Daoy (cell line): Measurements from ENCODE around the gene TTC38. TPM values are rescaled to one million over a fixed set of nuclear protein-coding genes. Genes with fewer than 3 reads are reported as not detected.
"Not testable (repeated sequence)": the region's sequence is repeated elsewhere in the genome, so short reads cannot be mapped to it uniquely, and the experiment has no call there.

Source experiments
- DNase-seq: peaks from one replicate; pipeline ENCODE4 v3.0.0-alpha.2; 2015; ENCODE audit warnings: low read depth
- total RNA-seq: library from RNA; depleted of rRNA; stranded (reverse); fragments of >200 nt; shearing (Covaris generic); gene quantifications from 2 replicates; pipeline ENCODE4 v1.2.3, GENCODE V29; 2014

Gene TTC38
- total RNA-seq, 1 experiment from 2014 or later: 30.6 TPM

DNA sequence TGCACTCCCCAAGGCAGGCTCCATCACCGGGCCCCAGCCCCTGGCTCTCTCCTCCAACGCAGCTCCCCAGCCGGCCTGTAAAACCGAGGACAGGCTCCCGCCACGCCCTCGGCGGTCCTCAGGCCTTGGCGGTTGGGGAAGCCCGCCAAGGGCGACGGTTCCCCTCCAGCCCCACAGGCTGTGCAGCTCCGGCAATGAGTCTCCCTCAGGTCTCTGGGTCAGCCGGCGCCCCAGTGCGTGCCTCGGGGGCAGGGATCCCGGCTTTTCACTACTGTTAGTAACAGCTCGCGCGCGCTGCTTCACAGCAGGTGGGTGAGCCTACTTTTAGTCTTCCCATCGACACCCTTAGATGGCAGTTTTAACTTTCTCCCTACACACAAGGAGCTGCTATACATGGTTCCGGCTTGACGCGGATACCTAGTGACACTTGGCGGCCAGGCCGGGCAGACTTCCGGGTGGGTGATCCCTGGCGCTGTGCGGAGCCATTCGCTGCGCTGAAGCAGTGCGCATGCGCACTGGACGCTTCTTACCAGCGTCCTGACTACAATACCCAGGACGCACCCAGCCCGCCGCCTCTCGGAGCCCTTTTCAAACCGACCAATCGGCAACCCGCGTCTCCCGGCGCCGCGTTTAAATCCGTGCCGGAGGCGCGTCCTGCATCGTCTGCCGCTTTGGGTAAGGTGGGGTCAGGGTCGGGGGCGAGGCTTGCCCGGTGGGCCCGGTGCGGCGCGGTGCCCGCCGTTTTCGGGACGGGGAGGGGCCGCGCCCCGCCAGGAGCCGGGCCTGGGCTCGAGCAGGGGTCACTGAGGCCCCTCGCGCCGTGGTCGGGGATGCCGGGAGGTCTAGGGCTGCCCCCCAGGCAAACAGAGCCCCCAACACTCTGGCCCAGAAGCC, 28.7 kb downstream of the TTC38 start, which contains the start of gene GTSE1:
TSS of gene GTSE1 (plus strand) at position 614 of the 894 bp plus-strand sequence. CDS start 531 bp downstream, outside the sequence.
- peak; percentile 99 for DNase-seq

DNA sequence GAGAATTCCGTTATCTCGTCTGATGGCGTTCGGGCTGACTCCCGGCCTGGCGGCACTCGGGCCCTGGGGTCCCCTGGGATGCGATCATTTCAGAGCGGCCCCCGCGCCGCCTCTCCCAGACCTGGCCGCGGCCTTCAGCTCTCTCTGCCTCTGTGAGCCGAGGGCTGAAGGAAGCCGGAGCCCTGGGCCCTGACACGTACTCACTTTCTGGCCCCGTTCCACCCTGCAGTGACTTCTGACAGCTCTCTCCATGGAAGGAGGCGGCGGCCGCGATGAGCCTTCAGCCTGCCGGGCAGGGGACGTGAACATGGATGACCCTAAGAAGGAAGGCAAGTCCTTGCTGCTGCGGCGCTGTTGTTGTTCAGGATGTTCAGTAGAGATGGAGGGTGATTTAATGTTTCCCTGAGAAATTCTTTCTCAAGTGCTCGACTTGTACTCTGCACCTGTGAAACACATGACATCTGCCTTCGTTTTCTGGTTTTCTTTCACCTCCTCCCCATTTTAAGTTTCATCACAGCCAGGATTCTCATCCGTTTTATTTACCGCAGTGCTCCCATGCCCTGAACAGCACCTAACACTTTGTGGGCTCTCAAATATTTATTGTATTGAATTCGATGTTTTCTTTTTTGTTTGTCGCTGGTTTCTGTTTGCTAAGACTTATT, 29.5 kb downstream of the TTC38 start:
- DNase-seq: peak; percentile 69

DNA sequence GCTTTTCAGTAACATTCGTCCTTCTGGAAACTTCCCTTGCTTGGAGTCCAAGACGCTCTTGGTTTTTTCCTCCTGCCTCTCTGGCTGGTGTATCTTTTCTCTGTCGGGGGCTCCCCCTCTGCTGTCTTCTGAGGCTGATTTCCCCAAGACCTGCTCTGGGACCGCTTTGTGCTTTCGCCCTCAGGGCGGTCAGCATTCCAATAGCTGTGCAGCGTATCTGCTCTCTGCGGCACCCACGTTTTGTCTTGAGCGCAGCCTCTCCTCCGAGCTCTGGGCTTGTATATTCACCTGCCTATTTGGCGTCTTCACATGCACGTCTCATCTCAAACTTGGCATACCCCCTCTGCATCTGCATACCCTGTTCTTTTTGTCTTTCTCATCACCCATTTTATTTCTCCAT, 31.3 kb downstream of the TTC38 start:
- DNase-seq: no peak

DNA sequence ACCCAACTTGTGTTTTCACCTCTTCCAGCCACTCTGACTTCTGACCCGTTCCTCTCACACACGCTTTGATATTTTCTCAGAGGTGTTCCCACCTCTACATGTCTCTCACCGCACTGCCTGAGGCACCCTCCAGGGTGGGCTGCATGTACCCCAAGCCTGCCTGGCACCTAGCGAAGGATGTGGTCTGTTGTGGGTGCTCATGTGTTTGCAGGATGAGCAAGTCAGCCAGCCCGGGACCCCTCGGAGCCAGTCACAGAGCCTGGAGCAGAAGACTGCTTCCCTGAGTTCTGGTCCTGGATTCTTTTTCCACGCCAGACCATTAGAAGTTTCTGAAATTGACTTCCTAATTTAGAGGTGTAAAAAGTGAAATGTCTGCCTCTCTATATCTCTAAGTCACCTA, 32.7 kb downstream of the TTC38 start:
- DNase-seq: no peak

DNA sequence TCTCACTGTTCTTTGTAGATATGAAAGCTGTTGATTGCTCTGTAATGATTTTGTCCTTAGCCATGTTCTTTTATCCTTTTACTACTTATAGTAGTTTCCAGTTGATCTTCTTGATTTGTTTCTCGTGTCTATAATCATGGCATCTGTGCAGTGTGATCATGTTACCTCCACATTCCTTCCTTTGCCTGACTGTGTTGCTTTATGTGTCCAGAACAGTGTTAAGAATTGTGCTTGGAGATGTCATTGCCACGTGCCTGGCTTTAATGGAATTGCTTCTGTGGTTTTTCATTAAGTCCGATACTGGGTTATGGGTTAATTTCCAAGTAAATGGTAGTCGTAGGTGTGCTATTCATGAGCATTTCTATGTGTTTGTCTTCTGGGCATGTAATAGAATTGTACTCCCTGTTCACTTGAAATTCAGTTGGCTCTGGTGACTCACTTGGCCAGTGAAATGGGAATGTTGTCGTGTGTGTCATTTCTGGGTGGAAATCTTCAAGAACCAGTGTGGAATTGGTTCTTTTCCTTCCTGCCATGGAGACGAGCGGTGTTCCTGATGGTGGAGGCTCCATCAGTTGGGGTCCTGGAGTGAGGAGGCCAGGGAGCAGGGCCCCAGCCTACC, 35.6 kb downstream of the TTC38 start:
- no peak for DNase-seq

DNA sequence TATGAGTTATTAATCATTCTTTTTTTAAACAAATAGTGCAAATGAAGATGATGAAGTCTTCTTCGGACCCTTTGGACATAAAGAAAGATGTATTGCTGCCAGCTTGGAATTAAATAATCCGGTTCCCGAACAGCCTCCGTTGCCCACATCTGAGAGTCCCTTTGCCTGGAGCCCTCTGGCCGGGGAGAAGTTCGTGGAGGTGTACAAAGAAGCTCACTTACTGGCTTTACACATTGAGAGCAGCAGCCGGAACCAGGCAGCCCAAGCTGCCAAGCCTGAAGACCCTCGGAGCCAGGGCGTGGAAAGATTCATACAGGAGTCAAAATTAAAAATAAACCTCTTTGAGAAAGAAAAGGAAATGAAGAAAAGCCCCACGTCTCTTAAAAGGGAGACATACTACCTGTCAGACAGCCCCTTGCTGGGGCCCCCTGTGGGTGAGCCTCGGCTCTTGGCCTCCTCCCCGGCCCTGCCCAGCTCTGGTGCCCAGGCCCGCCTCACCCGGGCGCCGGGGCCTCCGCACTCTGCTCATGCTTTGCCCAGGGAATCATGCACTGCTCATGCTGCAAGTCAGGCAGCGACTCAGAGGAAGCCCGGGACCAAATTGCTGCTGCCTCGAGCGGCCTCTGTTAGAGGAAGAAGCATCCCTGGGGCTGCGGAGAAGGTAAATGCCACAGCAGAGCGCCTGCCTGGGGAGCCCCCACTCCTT, 40.6 kb downstream of the TTC38 start:
- no peak for DNase-seq

DNA sequence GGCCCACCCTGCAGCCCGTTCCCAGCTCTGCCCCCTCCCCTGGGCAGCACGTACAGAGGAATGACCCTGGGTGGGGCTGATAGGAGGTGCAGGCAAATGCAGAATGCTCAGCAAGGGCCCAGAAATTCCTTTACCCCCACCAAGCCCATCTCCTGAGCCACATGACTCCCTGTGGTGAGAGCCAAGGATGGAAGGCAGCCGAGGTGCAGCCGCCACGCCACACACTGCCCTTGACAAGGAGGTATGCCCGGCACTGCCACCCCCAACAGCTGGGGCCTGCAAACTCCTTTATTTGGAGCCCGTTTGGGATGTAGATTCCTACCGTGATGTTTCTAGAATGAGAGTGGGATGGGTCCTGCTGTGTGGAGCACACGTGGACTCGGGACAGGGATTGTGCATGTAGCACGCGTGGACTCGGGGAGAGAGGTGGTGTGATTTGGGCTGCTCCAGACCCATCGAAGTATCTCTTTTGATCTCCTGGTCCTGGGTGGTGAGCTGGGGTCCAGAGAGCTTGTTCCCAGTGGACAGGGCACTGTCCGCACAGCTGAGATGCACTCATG, 41.8 kb downstream of the TTC38 start:
- DNase-seq: no peak

DNA sequence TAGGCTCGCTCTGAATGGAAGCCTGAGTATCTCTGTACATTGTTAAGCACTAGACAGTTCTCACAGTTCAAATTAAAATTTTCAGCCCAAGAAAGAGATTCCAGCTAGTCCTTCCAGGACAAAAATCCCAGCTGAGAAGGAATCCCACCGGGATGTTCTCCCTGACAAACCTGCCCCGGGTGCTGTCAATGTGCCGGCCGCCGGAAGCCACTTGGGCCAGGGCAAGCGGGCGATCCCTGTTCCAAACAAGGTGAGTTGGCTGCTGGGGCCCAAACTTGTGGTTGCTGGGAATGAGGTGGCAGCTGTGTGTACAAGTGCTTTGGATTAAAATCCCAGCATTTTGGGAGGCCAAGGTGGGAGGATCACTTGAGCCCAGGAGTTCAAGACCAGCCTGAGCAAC, 44.2 kb downstream of the TTC38 start:
- DNase-seq: no peak

DNA sequence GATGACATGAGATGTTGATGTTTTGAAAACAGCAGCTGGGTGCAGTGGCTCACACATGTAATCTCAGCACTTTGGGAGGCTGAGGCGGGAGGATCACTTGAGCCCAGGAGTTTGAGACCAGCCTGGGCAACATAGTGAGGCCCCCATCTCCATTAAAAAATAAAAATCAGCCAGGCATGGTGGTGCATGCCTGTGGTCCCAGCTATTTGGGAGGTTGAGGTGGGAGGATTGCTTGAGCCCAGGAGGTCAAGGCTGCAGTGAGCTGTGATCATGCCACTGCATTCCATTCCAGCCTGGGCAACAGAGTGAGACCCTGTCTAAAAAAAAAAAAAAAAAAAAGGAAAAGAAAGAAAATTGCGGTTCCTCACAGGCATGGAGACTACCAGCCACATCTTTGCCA, 45.0 kb downstream of the TTC38 start:
- not testable (repeated sequence) for DNase-seq

DNA sequence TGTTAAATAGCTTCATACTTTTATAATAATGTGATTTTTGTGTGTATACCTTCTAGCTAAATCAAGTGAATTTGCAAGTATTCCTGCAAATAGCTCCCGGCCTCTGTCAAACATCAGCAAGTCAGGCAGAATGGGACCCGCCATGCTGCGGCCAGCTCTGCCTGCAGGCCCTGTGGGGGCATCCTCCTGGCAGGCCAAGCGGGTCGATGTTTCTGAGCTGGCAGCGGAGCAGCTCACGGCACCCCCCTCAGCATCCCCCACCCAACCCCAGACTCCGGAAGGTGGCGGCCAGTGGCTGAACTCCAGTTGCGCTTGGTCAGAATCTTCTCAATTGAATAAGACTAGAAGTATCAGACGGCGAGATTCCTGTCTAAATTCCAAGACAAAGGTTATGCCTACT, 48.2 kb downstream of the TTC38 start:
- no peak for DNase-seq

DNA sequence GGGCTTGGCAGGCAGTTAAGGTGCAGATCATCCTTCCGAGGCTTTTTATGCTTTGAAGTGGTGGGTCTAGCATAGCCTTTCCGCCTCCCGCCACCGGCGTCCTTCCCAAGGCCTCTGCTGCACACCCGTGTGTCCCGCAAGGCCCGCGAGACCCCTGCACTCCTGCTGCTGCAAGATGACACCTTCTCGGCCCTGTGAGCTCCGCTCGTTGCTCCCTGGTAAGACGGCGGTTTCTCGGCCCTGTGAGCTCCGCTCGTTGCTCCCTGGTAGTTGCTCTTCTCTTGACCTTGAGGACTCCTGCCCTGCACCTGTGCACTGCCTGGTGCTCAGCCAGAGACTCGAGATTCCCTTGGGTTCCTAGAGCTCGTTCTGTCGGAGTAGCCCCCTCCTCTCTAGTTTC, 49.8 kb downstream of the TTC38 start:
- no peak for DNase-seq

DNA sequence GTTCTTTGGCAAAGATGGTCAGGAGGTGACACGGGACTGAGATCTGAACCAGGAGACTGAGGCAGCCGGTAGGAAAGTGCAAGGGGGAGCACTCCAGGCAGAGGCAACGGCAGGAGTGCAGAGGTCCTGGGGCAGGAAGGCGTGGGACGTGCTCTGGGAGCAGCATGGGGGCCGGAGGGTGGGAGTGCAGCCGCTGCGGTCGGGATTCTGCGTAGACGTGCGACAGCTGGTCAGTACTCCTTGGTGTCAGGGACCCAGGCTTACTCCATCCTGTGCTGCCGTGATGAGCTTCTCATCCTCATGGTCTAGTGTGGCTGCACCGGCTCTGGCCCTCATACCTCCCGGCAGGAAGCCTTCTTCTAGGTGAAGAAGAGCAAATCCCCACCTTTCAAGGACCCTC, 50.8 kb downstream of the TTC38 start:
- no peak for DNase-seq

DNA sequence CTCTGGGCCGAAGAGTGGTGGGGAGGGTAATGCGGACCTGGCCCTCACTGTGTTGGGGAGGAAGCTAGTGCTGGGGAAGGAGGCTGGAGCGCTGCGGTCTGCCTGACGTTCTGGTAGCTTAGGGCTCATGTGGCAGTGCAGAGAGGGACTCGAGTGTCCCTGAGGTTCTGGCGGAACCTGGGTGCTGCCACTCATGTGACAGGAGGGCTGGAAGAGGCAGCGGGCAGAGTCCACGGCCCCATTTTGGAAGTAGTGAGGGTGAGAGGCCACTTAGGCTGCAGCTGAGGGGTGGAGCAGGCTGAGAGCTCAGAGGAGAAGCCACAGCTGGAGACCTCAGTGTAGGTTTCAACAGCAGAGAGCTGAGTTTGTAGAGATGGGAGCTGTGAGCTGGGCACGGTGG, 51.5 kb downstream of the TTC38 start:
- DNase-seq: no peak

DNA sequence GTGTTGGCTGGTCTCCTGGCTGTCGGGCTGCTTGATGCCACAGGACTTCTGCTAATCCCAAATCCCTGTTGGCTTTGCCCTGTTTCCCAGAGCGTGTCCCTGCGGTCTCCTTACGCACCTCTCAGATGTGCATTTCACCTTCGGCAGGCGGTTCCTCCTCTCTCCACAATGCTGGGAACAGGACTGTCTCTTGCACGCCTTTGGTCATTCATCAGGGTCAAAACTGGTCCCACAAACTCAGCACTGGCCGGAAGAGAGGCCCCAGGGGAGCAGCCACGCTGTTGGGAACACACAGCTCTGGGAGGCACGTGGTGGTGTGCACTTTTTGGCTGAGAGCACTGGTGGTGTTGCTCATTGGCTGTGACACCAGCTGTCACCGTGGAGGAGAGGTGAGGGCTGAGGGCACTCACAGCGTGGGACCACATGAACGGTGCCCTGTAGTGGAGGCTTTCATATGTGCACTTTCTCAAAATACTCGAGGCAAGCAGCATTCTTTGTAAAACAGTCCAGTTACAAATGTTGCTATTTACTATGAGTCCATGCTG, 52.4 kb downstream of the TTC38 start:
- no peak for DNase-seq

DNA sequence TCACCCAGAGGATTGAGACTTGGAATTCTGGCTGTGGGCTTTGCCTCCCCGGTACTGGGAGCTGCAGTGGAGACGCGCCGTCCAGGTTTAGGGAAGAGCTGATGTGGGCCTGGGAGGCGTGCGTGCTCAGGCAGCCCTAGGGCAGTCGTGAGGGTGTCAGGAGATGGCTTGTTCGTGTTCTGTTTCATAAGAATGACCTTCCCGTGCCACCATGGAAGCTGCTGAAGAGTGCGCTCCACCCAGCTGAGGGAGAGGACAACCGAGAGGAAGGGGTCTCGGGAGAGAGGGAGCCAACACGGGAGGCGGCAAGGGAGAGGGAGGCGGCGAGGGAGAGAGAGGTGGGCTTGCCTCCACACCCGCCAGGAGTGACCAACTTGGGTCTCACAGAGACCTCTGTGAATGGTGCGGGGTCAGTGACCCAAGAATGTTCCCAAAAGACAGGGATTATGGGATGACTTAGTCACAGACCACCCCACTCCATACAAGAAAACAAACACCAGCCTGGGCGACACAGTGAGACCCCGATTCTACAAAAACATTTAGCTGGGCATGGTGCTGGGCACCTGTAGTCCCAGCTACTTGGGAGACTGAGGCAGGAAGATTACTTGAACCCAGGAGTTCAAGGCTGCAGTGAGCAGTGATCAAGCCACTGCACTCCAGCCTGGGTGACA, 53.0 kb downstream of the TTC38 start:
- DNase-seq: no peak

DNA sequence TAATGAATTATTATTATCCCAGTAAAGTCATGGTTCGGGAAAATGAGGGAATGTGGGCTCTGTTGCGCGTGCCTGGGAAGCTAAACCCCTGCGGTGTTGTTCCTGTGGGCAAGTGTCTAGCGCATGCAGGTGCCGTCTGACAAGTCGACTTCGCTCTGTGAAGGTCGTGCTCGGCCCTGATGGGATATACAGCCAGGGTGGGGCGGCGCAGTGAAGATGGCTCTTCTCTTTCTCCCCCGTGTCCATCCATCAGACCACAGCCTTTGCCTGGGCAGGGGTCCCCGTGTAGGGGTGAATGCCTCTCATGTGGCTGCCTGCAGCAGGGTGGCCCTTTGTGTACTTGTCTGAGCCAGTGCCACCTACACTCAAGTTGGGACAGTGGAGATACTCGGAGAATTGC, 54.9 kb downstream of the TTC38 start:
- no peak for DNase-seq

DNA sequence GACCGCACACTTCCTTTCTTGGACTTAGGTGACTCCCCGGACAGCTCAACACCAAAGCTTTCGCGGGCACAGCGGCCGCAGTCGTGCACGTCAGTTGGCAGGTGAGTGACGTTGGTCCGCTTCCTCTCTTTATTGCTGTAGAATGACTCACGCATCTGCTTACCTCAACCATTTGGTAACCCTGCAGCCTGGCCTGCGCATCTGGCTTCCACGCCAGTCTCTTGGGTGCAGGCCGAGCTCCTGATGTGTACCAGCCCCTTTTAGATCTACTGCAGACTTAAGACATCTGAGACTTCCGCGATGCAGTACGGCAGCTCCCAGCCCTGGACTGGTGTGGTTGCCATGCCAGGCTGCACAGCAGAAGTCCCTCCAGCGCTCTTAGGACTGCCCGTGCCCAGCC, 55.4 kb downstream of the TTC38 start:
- no peak for DNase-seq

DNA sequence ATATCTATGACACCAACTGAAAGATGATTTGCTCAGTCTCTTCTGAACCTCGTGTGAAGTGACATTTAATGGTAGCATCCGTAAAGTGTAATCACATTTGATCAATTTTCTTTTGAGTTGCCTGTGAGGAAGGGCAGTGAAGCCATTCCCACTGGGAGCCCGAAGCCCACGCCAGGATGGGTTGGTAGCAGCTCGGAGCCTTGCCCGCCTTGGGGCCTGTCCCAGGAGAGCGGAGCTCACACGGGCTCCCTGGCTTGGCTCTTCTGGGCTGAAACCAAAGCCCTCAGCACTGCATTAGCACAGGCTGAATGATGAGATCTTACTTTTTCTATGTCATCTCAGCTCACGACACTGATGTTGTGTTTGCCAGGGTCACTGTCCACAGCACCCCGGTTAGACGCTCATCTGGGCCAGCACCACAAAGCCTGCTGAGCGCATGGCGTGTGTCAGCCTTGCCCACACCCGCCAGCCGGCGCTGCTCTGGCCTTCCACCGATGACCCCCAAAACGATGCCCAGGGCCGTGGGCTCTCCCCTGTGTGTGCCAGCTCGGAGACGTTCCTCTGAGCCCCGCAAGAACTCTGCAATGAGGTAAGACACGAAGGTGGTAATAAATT, 58.4 kb downstream of the TTC38 start:
- DNase-seq: no peak

DNA sequence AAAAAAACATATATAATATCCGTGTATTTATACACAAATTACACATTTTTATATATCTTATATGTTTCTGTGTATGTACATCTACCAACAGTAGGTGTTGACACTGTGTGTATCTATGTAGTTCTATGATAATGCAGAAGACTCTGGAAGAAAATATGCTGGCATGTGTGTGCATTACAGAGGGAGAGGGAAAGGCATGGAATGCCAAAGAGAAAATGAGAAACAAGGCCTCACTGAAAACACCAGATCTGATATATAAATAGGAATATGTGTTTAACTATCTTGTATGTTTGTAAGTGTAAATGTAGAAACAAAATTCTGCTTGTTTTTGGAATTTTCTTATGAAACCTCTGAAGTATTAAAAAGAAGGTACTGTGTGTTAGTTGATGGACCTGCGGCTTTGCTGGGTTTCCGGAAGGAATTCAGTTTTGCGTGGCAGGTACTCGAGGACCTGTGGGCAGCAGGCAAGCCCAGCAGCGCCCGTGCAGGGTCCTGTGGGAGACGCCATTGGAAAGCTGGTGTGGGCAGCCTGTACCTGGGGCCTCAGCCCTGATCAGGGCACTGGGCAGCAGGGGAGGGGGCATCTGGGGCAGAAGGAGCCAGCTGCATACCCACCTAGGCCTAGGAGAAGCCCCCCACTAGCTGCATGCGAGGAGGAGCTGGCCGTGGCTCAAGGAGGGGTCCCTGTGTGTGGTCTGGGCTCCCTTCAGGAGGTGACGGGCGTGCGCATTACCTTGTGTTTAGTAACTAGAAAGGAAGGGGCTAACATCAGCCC, 60.1 kb downstream of the TTC38 start:
- DNase-seq: no peak

DNA sequence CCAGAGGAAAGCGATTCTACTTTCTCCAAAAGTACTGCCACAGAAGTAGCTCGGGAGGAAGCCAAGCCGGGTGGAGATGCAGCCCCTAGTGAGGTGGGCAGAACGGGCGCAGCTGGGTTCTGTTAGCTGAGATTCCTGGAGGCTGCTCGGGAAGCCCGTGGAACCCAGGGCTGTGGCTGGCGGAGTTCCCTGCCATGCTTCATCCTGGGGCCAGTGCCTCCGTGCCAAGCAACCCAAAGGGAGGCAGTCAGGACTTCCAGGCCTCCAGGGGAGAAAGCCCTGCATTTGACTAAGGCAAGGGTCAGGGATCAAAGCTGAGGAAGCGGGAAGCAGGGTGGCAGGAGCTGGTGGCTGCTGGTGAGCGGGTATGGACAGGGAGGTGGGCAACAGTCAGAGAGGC, 61.0 kb downstream of the TTC38 start:
- no peak for DNase-seq
